K562 (cell line): ENCODE measurements around the gene RPL10A. TPM values are rescaled to one million over a fixed set of nuclear protein-coding genes. Genes with fewer than 3 reads are reported as not detected.

ENCODE experiments used
- BCLAF1 ChIP-seq, 2 experiments: fragments of 450-650 bp in 1 of 2; IDR thresholded peaks; 2 replicates each; pipeline ENCODE4 v1.6.1; 2011 to 2017; ENCODE audit warnings: low read depth in 2 of 2, antibody characterized with exemption in 1 of 2, borderline replicate concordance in 1 of 2, low read length in 1 of 2, mild to moderate bottlenecking in 1 of 2, mixed read lengths in 1 of 2; ENCODE audit not compliant: control insufficient read depth in 1 of 2
- CEBPB ChIP-seq: fragments of 450-650 bp; IDR thresholded peaks from 2 replicates; pipeline ENCODE4 v1.6.1; 2016; ENCODE audit warnings: missing genetic modification characterization, missing compliant biosample characterization
- CREB3L1 ChIP-seq: fragments of 450-650 bp; IDR thresholded peaks from 2 replicates; pipeline ENCODE4 v1.6.1; 2014; ENCODE audit warnings: low read depth, mild to moderate bottlenecking, moderate library complexity, borderline replicate concordance
- ETV1 ChIP-seq: fragments of 450-650 bp; conservative IDR thresholded peaks from 2 replicates; pipeline ENCODE4 v1.6.1; 2016; ENCODE audit warnings: missing genetic modification characterization, control low read depth, low read depth, missing compliant biosample characterization
- FOXM1 ChIP-seq, 2 experiments: fragments of 450-650 bp in 1 of 2; sonication (generic) in 1 of 2; formaldehyde crosslinking in 1 of 2; IDR thresholded peaks; 2 replicates each; pipeline versions ENCODE4 v1.6.1 to v1.9.0; 2017 to 2022; ENCODE audit warnings: low read depth in 2 of 2, mild to moderate bottlenecking in 2 of 2, missing genetic modification reagents in 1 of 2, moderate library complexity in 1 of 2
- KDM4B ChIP-seq, 2 experiments: fragments of 450-650 bp in 1 of 2; sonication (generic) in 1 of 2; IDR thresholded peaks; 2 replicates each; pipeline ENCODE4 v1.6.1; 2016 to 2017; ENCODE audit warnings: borderline replicate concordance in 2 of 2, antibody characterized with exemption in 1 of 2, low read depth in 1 of 2, mild to moderate bottlenecking in 1 of 2
- LARP7 ChIP-seq: fragments of 450-650 bp; IDR thresholded peaks from 2 replicates; pipeline ENCODE4 v1.6.1; 2016
- MEF2D ChIP-seq: conservative IDR thresholded peaks from 2 replicates; pipeline ENCODE4 v1.6.1; 2016; ENCODE audit warnings: low read depth, missing genetic modification characterization, missing compliant biosample characterization
- MLX ChIP-seq, 2 experiments: fragments of 450-650 bp in 1 of 2; sonication (generic) in 1 of 2; formaldehyde crosslinking; conservative IDR thresholded peaks; 2 replicates each; pipeline versions ENCODE4 v1.4.0 to v1.8.1; 2020 to 2022; ENCODE audit warnings: mild to moderate bottlenecking in 1 of 2, missing genetic modification reagents in 1 of 2
- SAP30 ChIP-seq: fragments of 200-600 bp; sonication (generic); IDR thresholded peaks from 2 replicates; pipeline ENCODE4 v1.6.1; 2012; ENCODE audit warnings: borderline replicate concordance, low read depth, mild to moderate bottlenecking, moderate library complexity, low read length, control low read depth, inconsistent platforms; ENCODE audit not compliant: insufficient read depth, poor library complexity, severe bottlenecking
- SNIP1 ChIP-seq: fragments of 450-650 bp; IDR thresholded peaks from 2 replicates; pipeline ENCODE4 v1.7.1; 2017; ENCODE audit warnings: low read depth, mild to moderate bottlenecking
- TAF15 ChIP-seq: fragments of 200-400 bp; formaldehyde crosslinking; IDR thresholded peaks from 2 replicates; pipeline ENCODE4 v1.6.1; 2017; ENCODE audit warnings: mild to moderate bottlenecking, low read depth, low read length, moderate library complexity
- TEAD4 ChIP-seq, 2 experiments: sonication (generic) in 1 of 2; formaldehyde crosslinking in 1 of 2; IDR thresholded peaks; 2 replicates each; pipeline versions ENCODE4 v1.6.1 to v1.8.0; 2012 to 2022; ENCODE audit warnings: borderline replicate concordance in 1 of 2, inconsistent platforms in 1 of 2, low read length in 1 of 2, mild to moderate bottlenecking in 1 of 2, missing genetic modification reagents in 1 of 2
- THAP12 ChIP-seq: fragments of 250-450 bp; sonication (Bioruptor Pico); IDR thresholded peaks from 2 replicates; pipeline ENCODE4 v1.9.0; 2021; ENCODE audit warnings: mild to moderate bottlenecking, inconsistent platforms
- ZNF146 ChIP-seq: IDR thresholded peaks from one replicate; pipeline ENCODE4 v1.6.1; 2018; ENCODE audit warnings: missing compliant biosample characterization; ENCODE audit not compliant: unreplicated experiment
- ZNF311 ChIP-seq: fragments of 250-450 bp; sonication (Bioruptor Pico); IDR thresholded peaks from 2 replicates; pipeline ENCODE4 v1.4.0; 2020; ENCODE audit warnings: mild to moderate bottlenecking, moderate library complexity
- polyA plus RNA-seq, 8 experiments: library from polyadenylated mRNA; depleted of rRNA in 4 of 8; stranded (reverse) in 5 of 8; unstranded in 3 of 8; fragments of >200 nt; fragmentation: Nextera tagmentation in 2 of 8; fragmentation: Illumina TruSeq in 1 of 8; extraction: Ambion mirVana in 2 of 8; extraction: Trizol in 1 of 8; gene quantifications; 2 replicates each; pipeline versions ENCODE4 v1.2.1 to v1.2.3, GENCODE V29; 2011 to 2014; ENCODE audit warnings: inconsistent platforms in 1 of 8, missing spikeins in 1 of 8
- total RNA-seq, 7 experiments: library from RNA; depleted of rRNA in 6 of 7; stranded (reverse); fragments of >200 nt in 6 of 7; fragmentation: Illumina TruSeq in 2 of 7; extraction: Trizol in 2 of 7; gene quantifications; 2 replicates each; pipeline versions ENCODE4 v1.2.1 to v1.2.3, GENCODE V29; 2011 to 2021; ENCODE audit warnings: low replicate concordance in 1 of 7
- TF ChIP-seq, protein P1 (sequence below): sonication (generic); formaldehyde crosslinking; IDR thresholded peaks from 2 replicates; pipeline ENCODE4 v1.9.0; 2022; ENCODE audit warnings: mild to moderate bottlenecking, missing genetic modification reagents

RPL10A gene
- total and polyA plus RNA-seq, 9 of the 15 experiments (the other 6 are each of a cell fraction or from before 2014, with no cell fraction given), result 1,589 to 3,237 (median 2,116) TPM

DNA sequence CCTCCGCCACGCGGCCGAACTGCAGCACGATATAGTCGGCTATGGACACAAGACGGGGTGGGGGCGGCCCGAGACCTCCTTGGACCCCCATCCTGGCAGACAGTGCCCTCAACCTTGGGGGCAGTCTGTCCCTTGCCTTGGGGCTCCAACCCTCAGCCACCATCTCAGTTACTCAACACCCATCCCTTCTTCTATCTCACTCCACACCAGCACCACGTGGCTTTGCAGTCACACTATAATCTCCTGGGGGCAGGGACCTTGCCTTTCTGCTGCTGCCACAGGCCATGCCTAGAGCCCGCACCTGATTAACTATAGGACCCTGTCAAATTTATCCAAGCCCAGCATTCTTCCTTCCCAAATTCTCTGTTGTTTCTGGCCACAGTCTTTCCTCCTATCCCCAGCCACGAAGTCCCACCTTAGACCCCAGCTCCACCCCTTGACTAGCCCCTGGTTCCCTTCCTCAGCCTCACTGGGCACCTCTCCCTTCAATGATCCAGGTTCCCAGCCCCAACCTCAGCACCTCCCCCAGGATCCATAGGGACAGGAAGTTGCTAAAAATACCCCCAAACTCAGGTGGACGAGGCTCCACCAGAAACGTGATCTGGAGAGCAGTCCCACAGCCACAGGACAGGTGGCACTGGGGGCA, 30.3 kb downstream of the RPL10A start (continued):
- no peak for TF ChIP-seq BCLAF1 (IDR thresholded peaks at IDR 0.05; ENCODE audit: borderline replicate concordance in 1 of 2, control insufficient read depth in 1 of 2, low read depth in 2 of 2, low read length in 1 of 2)
- TF ChIP-seq MLX (CRISPR knock-in tag; conservative IDR thresholded peaks at IDR 0.05), result 0 out of 4 replicates have a peak, but pooled peaks of 1 of the 2 experiments have one; percentile 25
- no peak for TF ChIP-seq TEAD4 (IDR thresholded peaks at IDR 0.05; ENCODE audit: low read length)
- 0 out of 2 replicates have a peak, but pooled peaks have one; percentile 30 for TF ChIP-seq TEAD4 (CRISPR knock-in tag; IDR thresholded peaks at IDR 0.05; ENCODE audit: borderline replicate concordance)
- TF ChIP-seq KDM4B (IDR thresholded peaks at IDR 0.05; ENCODE audit: borderline replicate concordance in 2 of 2, low read depth in 1 of 2), result no peak
- TF ChIP-seq THAP12 (CRISPR knock-in tag), result peak; percentile 36; the same call in 1 of the 2 replicates
- TF ChIP-seq MEF2D (tag), result no peak
- TF ChIP-seq SNIP1, result no peak
- 0 out of 2 replicates have a peak, but pooled peaks have one; percentile 14 for TF ChIP-seq FOXM1 (IDR thresholded peaks at IDR 0.05; ENCODE audit: low read depth)
- TF ChIP-seq FOXM1 (CRISPR knock-in tag; IDR thresholded peaks at IDR 0.05; ENCODE audit: low read depth), result 0 out of 2 replicates have a peak, but pooled peaks have one; percentile 83
- peak; percentile 47; the same call in 1 of the 2 replicates for TF ChIP-seq CREB3L1
- peak; percentile 70 for TF ChIP-seq CEBPB (tag)
- no peak for TF ChIP-seq ZNF146
- TF ChIP-seq SAP30, result peak; percentile 45
- no peak for TF ChIP-seq ETV1 (tag)
- no peak for TF ChIP-seq TAF15
- no peak for TF ChIP-seq LARP7
- TF ChIP-seq, protein P1, sequence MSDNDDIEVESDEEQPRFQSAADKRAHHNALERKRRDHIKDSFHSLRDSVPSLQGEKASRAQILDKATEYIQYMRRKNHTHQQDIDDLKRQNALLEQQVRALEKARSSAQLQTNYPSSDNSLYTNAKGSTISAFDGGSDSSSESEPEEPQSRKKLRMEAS (CRISPR knock-in tag), result peak; percentile 94
- 0 out of 2 replicates have a peak, but pooled peaks have one; percentile 17 for TF ChIP-seq ZNF311 (CRISPR knock-in tag)
